ENCODE measurements around the gene ZBTB21. TPM values are rescaled to one million over a fixed set of nuclear protein-coding genes. Genes with fewer than 3 reads are reported as not detected.

ZBTB21 gene
- total RNA-seq, 1 donor from 2014 or later = 25.3 TPM

GRCh38 chr21:41991659-41992058 is 18.5 kb downstream of the ZBTB21 start:
- no peak overlapping the region for H3K27ac Mint-ChIP-seq
- H3K4me1 Mint-ChIP-seq = no peaks in the 10 kb centered on the region
- peaks cover 17% of the 10 kb centered on the region for H3K9me3 Mint-ChIP-seq
- no peaks in the 10 kb centered on the region for H3K9me3 ChIP-seq (ENCODE audit: low read depth)
- peaks cover 46% of the 10 kb centered on the region for H3K36me3 Mint-ChIP-seq
- TF ChIP-seq, protein P1, sequence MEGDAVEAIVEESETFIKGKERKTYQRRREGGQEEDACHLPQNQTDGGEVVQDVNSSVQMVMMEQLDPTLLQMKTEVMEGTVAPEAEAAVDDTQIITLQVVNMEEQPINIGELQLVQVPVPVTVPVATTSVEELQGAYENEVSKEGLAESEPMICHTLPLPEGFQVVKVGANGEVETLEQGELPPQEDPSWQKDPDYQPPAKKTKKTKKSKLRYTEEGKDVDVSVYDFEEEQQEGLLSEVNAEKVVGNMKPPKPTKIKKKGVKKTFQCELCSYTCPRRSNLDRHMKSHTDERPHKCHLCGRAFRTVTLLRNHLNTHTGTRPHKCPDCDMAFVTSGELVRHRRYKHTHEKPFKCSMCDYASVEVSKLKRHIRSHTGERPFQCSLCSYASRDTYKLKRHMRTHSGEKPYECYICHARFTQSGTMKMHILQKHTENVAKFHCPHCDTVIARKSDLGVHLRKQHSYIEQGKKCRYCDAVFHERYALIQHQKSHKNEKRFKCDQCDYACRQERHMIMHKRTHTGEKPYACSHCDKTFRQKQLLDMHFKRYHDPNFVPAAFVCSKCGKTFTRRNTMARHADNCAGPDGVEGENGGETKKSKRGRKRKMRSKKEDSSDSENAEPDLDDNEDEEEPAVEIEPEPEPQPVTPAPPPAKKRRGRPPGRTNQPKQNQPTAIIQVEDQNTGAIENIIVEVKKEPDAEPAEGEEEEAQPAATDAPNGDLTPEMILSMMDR (IDR thresholded peaks at IDR 0.05) = no peak
- TF ChIP-seq EZH2phosphoT487 (IDR thresholded peaks at IDR 0.05) = no peak
- TF ChIP-seq EZH2 (IDR thresholded peaks at IDR 0.05) = no peak
- no peaks in the 10 kb centered on the region for H3K27me3 Mint-ChIP-seq (ENCODE audit: insufficient read depth, low read depth)
- no peak overlapping the region for H3K4me3 ChIP-seq
- no peak overlapping the region for H3K4me2 ChIP-seq
- no peaks in the 10 kb centered on the region for H3K27me3 ChIP-seq
- no peaks in the 10 kb centered on the region for H3K79me2 ChIP-seq (ENCODE audit: low read depth)
- no peak overlapping the region for H2AFZ ChIP-seq (replicated peaks)
- DNase-seq (ENCODE audit: low spot score) = no peak
- H3K9ac ChIP-seq = no peak overlapping the region
- no peak overlapping the region for H3K27ac ChIP-seq
- H3K4me1 ChIP-seq = no peaks in the 10 kb centered on the region
- no peaks in the 10 kb centered on the region for H4K20me1 ChIP-seq (ENCODE audit: low read depth)
- no peaks in the 10 kb centered on the region for H3F3A ChIP-seq (ENCODE audit: low read depth)
- H3K36me3 ChIP-seq = no peaks in the 10 kb centered on the region
- no peak overlapping the region for H3K4me3 Mint-ChIP-seq

- Histone ChIP-seq H3K4me1 (no peaks in the 10 kb centered on the region), H3K9ac (no peak overlapping the region), H3K4me3 (no peak overlapping the region), H3K36me3 (no peaks in the 10 kb centered on the region), H4K20me1 (ENCODE audit: low read depth) (no peaks in the 10 kb centered on the region), H2AFZ (replicated peaks) (no peak overlapping the region), H3K27me3 (no peaks in the 10 kb centered on the region), H3F3A (ENCODE audit: low read depth) (no peaks in the 10 kb centered on the region), H3K27ac (no peak overlapping the region), H3K79me2 (ENCODE audit: low read depth) (no peaks in the 10 kb centered on the region), H3K9me3 (ENCODE audit: low read depth) (no peaks in the 10 kb centered on the region), H3K4me2 (no peak overlapping the region)
- peaks cover 2% of the 10 kb centered on the region for H3K9me3 Mint-ChIP-seq
- peaks cover 2% of the 10 kb centered on the region for H3K27me3 Mint-ChIP-seq (ENCODE audit: insufficient read depth, low read depth)
- no peak for DNase-seq (ENCODE audit: low spot score)
- TF ChIP-seq, protein P1 (IDR thresholded peaks at IDR 0.05) = no peak
- TF ChIP-seq EZH2 (IDR thresholded peaks at IDR 0.05) = no peak
- no peak for TF ChIP-seq EZH2phosphoT487 (IDR thresholded peaks at IDR 0.05)
- no peak overlapping the region for H3K4me3 Mint-ChIP-seq
- H3K27ac Mint-ChIP-seq = no peak overlapping the region
- H3K4me1 Mint-ChIP-seq = no peaks in the 10 kb centered on the region
- peaks cover 30% of the 10 kb centered on the region for H3K36me3 Mint-ChIP-seq
Observed at GRCh38 chr21:41989698-41990097, 20.5 kb downstream of the ZBTB21 start.

DNA sequence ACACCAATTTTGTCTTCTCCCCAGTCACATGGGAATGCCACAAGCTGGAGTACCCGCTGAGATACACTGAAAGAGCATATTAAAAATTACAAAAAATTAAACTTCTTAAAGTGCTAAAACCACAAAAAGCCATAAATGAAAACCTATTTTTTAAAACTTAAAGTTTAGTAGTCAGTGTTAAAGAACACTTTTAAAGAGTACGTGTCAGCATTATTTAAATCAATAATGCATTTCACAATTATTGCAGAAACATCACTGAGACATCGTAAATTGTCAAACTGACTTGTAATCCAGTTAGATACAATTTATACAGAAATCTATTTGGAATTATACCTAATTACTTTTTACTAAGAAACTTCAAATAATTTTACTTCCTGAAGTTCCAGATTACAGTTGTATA is 22.9 kb downstream of the ZBTB21 start:
- H3K4me1 ChIP-seq = no peaks in the 10 kb centered on the region
- Mint-ChIP-seq H3K9me3 (peaks cover 6% of the 10 kb centered on the region), H3K27me3 (ENCODE audit: insufficient read depth, low read depth) (peaks cover 2% of the 10 kb centered on the region), H3K27ac (no peak overlapping the region), H3K4me1 (no peaks in the 10 kb centered on the region), H3K4me3 (no peak overlapping the region), H3K36me3 (peaks cover 9% of the 10 kb centered on the region)
- H3K4me2 ChIP-seq = no peak overlapping the region
- H4K20me1 ChIP-seq (ENCODE audit: low read depth) = no peaks in the 10 kb centered on the region
- no peak overlapping the region for H2AFZ ChIP-seq (replicated peaks)
- H3K79me2 ChIP-seq (ENCODE audit: low read depth) = no peaks in the 10 kb centered on the region
- H3K36me3 ChIP-seq = no peaks in the 10 kb centered on the region
- H3K4me3 ChIP-seq = no peak overlapping the region
- TF ChIP-seq EZH2 (IDR thresholded peaks at IDR 0.05) = no peak
- TF ChIP-seq EZH2phosphoT487 (IDR thresholded peaks at IDR 0.05) = no peak
- TF ChIP-seq, protein P1 (IDR thresholded peaks at IDR 0.05) = no peak
- H3K9ac ChIP-seq = no peak overlapping the region
- H3K27me3 ChIP-seq = no peaks in the 10 kb centered on the region
- H3K9me3 ChIP-seq (ENCODE audit: low read depth) = no peaks in the 10 kb centered on the region
- no peaks in the 10 kb centered on the region for H3F3A ChIP-seq (ENCODE audit: low read depth)
- DNase-seq (ENCODE audit: low spot score) = no peak
- H3K27ac ChIP-seq = no peak overlapping the region

All from neural progenitor cell (in vitro differentiated cells).